ENCODE data around the gene RAD51B. TPM values are rescaled to one million over a fixed set of nuclear protein-coding genes. Genes with fewer than 3 reads are reported as not detected.

The RAD51B gene
- total and polyA plus RNA-seq, 7 donors, result 2.4 to 24.4 (median 7.1) TPM

DNA sequence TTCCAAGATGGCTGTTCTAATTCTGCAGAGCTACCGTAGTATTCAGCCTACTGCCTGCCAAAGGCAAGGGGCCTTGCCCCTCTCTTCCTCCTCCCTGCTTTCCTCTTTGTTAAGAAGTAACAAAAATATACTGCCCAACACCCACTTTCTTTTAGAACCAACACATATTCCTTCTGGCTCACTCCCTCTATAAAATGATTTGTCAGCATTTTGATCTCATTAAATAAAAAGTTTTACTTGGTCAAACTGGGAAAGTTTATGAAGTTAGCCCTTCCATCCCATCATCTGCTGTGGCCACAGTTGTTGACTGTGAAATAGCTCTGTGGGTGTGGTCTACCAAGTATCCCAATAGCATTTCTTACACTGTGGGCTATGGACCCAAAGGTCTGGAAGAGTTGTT lies 500.9 kb downstream of the RAD51B start:
- no peaks in the 10 kb centered on the region for H3K9me3 ChIP-seq
- DNase-seq, result no peak
- peaks cover 0 to 33% (median 13%) of the 10 kb centered on the region in 4 donors for H3K4me1 ChIP-seq
- no peak overlapping the region for H3K4me3 ChIP-seq
- 88 to 96% methylated on average over 1 of the region's 1 CpG for WGBS, 2 donors
- no peaks in the 10 kb centered on the region for H3K27me3 ChIP-seq
- no peak overlapping the region for H3K27ac ChIP-seq
- H3K36me3 ChIP-seq, result no peaks in the 10 kb centered on the region
- intact Hi-C loops (cut with DNase I), result no loop called here
- TF ChIP-seq, protein P1, sequence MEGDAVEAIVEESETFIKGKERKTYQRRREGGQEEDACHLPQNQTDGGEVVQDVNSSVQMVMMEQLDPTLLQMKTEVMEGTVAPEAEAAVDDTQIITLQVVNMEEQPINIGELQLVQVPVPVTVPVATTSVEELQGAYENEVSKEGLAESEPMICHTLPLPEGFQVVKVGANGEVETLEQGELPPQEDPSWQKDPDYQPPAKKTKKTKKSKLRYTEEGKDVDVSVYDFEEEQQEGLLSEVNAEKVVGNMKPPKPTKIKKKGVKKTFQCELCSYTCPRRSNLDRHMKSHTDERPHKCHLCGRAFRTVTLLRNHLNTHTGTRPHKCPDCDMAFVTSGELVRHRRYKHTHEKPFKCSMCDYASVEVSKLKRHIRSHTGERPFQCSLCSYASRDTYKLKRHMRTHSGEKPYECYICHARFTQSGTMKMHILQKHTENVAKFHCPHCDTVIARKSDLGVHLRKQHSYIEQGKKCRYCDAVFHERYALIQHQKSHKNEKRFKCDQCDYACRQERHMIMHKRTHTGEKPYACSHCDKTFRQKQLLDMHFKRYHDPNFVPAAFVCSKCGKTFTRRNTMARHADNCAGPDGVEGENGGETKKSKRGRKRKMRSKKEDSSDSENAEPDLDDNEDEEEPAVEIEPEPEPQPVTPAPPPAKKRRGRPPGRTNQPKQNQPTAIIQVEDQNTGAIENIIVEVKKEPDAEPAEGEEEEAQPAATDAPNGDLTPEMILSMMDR (IDR thresholded peaks at IDR 0.05), result no peak
- TF ChIP-seq POLR2AphosphoS5 (IDR thresholded peaks at IDR 0.05) (no peak), POLR2A (IDR thresholded peaks at IDR 0.05) (no peak), EP300 (IDR thresholded peaks at IDR 0.05) (no peak)

DNA sequence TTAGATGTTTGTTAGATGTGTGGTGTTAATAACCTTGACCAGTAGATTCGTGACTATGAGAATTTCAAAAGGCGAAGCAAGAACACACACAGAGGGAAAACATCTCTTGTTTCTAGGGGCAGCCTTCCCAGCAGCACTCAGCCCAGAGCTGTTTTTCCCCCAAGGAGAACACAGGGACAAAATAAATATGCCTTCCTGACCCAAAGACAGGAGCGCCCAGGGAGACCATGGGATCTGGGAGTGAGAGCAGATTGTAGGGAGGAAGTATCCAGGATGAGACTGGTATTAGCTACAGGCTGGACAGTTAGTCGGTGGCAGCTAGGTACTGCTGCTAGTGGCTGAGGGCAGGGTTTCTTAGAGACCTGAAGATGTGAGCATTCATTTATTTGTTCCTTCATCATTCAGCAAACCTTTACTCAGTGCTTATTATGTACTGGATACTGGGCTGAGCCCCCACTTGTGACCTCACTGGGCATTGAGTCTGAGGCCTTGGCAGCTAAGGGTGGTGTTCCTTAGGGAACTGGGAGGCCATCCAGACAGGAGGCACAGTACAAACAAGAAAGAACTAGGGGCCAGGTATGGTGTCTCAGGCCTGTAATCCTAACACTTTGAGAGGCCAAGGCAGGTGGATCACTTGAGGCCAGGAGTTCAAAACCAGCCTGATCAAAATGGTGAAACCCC lies 503.5 kb downstream of the RAD51B start:
- no peak for DNase-seq
- 93 to 95% methylated on average over 4 of the region's 4 CpGs for WGBS, 2 donors
- no peaks in the 10 kb centered on the region for H3K27me3 ChIP-seq
- H3K36me3 ChIP-seq, result no peaks in the 10 kb centered on the region
- no peak overlapping the region for H3K4me3 ChIP-seq
- H3K9me3 ChIP-seq, result no peaks in the 10 kb centered on the region
- intact Hi-C loops (cut with DNase I), result no loop called here
- peak overlapping the region in 1 of 4 donors; percentile 2 for H3K27ac ChIP-seq
- no peak for TF ChIP-seq EP300 (IDR thresholded peaks at IDR 0.05)
- TF ChIP-seq, protein P1 (IDR thresholded peaks at IDR 0.05), result no peak
- H3K4me1 ChIP-seq, result peaks cover 0 to 33% (median 15%) of the 10 kb centered on the region in 4 donors

DNA sequence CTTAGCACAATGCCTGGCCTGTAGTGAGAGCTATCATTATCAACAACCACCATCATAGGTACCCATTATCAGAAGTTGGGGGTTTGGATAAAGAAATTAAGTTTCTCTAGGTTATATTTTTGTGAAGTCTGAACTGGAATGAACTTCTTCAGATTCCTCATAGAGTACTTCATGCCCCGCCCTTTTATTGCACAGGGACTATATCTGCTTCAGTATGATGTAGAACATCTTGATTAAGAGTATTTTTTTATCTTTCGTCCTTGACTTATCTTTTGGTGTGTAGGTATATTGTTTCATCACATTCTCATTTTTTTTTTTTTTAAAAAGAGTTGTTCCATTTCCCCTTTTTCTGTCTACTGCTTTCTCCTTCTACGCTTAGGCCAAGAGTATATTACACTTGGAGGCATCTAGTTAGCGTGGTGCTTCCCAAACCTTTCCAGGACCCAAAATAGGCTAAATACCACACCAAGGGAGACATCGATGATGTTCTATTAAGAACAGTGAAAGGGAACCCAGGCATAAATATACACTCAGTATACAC lies 505.8 kb downstream of the RAD51B start:
- intact Hi-C loops (cut with DNase I), result no loop called here
- DNase-seq, result no peak
- Histone ChIP-seq H3K4me1 (peaks cover 0 to 12% (median 3%) of the 10 kb centered on the region in 4 donors), H3K27ac (no peak overlapping the region), H3K9me3 (no peaks in the 10 kb centered on the region), H3K27me3 (no peaks in the 10 kb centered on the region), H3K4me3 (no peak overlapping the region), H3K36me3 (no peaks in the 10 kb centered on the region)
- TF ChIP-seq, protein P1 (IDR thresholded peaks at IDR 0.05), result no peak
- no peak for TF ChIP-seq POLR2A (IDR thresholded peaks at IDR 0.05)
- no peak for TF ChIP-seq POLR2AphosphoS5 (IDR thresholded peaks at IDR 0.05)
- 80 to 83% methylated on average over 5 of the region's 5 CpGs for whole genome bisulfite sequencing, 2 donors

DNA sequence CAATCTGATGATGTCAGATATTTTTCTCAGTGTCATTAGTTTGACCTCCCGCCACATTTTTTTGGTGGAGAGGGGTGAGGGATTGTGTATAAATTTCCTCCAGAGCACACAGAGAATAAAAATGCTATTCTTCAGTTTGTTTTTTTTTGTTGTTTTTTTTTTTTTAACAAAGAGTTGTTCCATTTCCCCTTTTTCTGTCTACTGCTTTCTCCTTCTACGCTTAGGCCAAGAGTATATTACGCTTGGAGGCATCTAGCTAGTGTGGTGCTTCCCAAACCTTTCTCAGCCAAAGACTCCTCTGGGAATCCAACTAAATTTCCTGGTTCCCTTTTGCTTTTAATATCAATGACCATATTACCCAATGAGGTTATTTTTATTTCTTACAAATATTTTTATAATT lies 507.7 kb downstream of the RAD51B start:
- Histone ChIP-seq H3K4me1 (peaks cover 0 to 13% (median 4%) of the 10 kb centered on the region in 4 donors), H3K36me3 (no peaks in the 10 kb centered on the region), H3K27ac (no peak overlapping the region), H3K9me3 (no peaks in the 10 kb centered on the region), H3K27me3 (no peaks in the 10 kb centered on the region), H3K4me3 (no peak overlapping the region)
- DNase-seq, result no peak
- WGBS, 2 donors, result 73 to 96% methylated on average over 3 of the region's 3 CpGs
- intact Hi-C loops (cut with DNase I), result no loop called here
- no peak for TF ChIP-seq POLR2AphosphoS5 (IDR thresholded peaks at IDR 0.05)
- TF ChIP-seq, protein P1 (IDR thresholded peaks at IDR 0.05), result no peak
- TF ChIP-seq EP300 (IDR thresholded peaks at IDR 0.05), result no peak
- no peak for TF ChIP-seq POLR2A (IDR thresholded peaks at IDR 0.05)
